HCT116 (cell line): ENCODE measurements around the gene MRPS18A. TPM values are rescaled to one million over a fixed set of nuclear protein-coding genes. Genes with fewer than 3 reads are reported as not detected.

Experiments
- ATAC-seq: fragments of 200-7000 bp; cut with Tn5 transposase; 2 replicates; pipeline ENCODE4 v1.9.1; 2020; ENCODE audit warnings: mild to moderate bottlenecking, moderate library complexity
- BruUV-seq: library from RNA; stranded (reverse); fragments of 400-500 nt; replicated peaks from 2 replicates; lab custom pipeline; 2021; lab: Mats Ljungman, UMichigan
- CTCF ChIA-PET: fragments of 300-600 bp; sonication (Branson Sonifier 250); formaldehyde crosslinking; loops from one replicate; lab custom pipeline; 2021; ENCODE audit warnings: antibody characterized with exemption; lab: Charles Lee
- POLR2A ChIA-PET: fragments of 300-600, 350-600 bp; sonication (Branson Sonifier 250); formaldehyde crosslinking; loops from one replicate; lab custom pipeline; 2021; ENCODE audit warnings: antibody characterized with exemption; lab: Charles Lee
- RAD21 ChIA-PET, 2 experiments: fragments of 300-600 bp; sonication (Branson Sonifier 250); formaldehyde crosslinking; loops; one replicate each; lab custom pipeline; 2023; ENCODE audit warnings: low total read pairs in 2 of 2; ENCODE audit not compliant: uncharacterized antibody in 2 of 2, unreplicated experiment in 2 of 2, low non-redundant PET in 1 of 2; lab: Charles Lee
- DNase-seq: peaks from one replicate; pipeline ENCODE4 v3.0.0-alpha.2; 2010; ENCODE audit warnings: low read depth, low spot score
- H2AFZ ChIP-seq: fragments of 200-600 bp; shearing (Covaris generic), sonication (generic); 2 replicates; pipeline ENCODE4 v1.6.1; 2017; ENCODE audit warnings: low read depth, mixed run types, mixed read lengths, antibody characterized with exemption, low read length; ENCODE audit not compliant: poor library complexity, severe bottlenecking
- H3K27ac ChIP-seq: 2 replicates; pipeline ENCODE4 v1.5.1; 2012; ENCODE audit warnings: low read depth, low read length
- H3K27me3 ChIP-seq: fragments of 200-600 bp; sonication (generic); 2 replicates; pipeline ENCODE4 v1.6.1; 2016; ENCODE audit warnings: mixed run types, low read length, mixed read lengths; ENCODE audit not compliant: insufficient read depth
- H3K36me3 ChIP-seq, 2 experiments: fragments of 200-500 bp in 1 of 2; fragments of 200-600 bp in 1 of 2; sonication (Bioruptor generic) in 1 of 2; sonication (generic) in 1 of 2; 2 replicates each; pipeline versions ENCODE4 v1.5.1 to v1.6.1; 2014 to 2016; ENCODE audit warnings: low read length in 2 of 2, inconsistent platforms in 1 of 2, mixed read lengths in 1 of 2, mixed run types in 1 of 2; ENCODE audit not compliant: insufficient read depth in 2 of 2, control insufficient read depth in 1 of 2
- H3K4me1 ChIP-seq, 2 experiments: fragments of 200-600 bp in 1 of 2; sonication (generic) in 1 of 2; 2 replicates each; pipeline versions ENCODE4 v1.5.1 to v1.6.1; 2012 to 2017; ENCODE audit warnings: low read length in 2 of 2, inconsistent platforms in 1 of 2, mild to moderate bottlenecking in 1 of 2, mixed read lengths in 1 of 2, mixed run types in 1 of 2, moderate library complexity in 1 of 2; ENCODE audit not compliant: insufficient read depth in 2 of 2, control insufficient read depth in 1 of 2
- H3K4me2 ChIP-seq: fragments of 200-600 bp; sonication (generic); 2 replicates; pipeline ENCODE4 v1.6.1; 2017; ENCODE audit warnings: mixed run types, low read length, mixed read lengths
- H3K4me3 ChIP-seq, 2 experiments: fragments of 200-600 bp in 1 of 2; sonication (generic) in 1 of 2; replicated peaks in 1 of 2; 2 replicates each; pipeline ENCODE4 v1.5.1; 2011 to 2016; ENCODE audit warnings: low read length in 2 of 2, control low read depth in 1 of 2, low read depth in 1 of 2, mild to moderate bottlenecking in 1 of 2, mixed read lengths in 1 of 2, mixed run types in 1 of 2
- H3K79me2 ChIP-seq: fragments of 200-600 bp; sonication (generic); 2 replicates; pipeline ENCODE4 v1.6.1; 2017; ENCODE audit warnings: mild to moderate bottlenecking, mixed run types, low read length, moderate library complexity, mixed read lengths; ENCODE audit not compliant: insufficient read depth
- H3K9ac ChIP-seq: fragments of 200-600 bp; sonication (generic); 2 replicates; pipeline ENCODE4 v1.6.1; 2016; ENCODE audit warnings: low read length, mixed read lengths
- H3K9me2 ChIP-seq: fragments of 200-600 bp; sonication (generic), shearing (Covaris generic); 2 replicates; pipeline ENCODE4 v1.6.1; 2017; ENCODE audit warnings: mixed run types, mild to moderate bottlenecking, moderate library complexity; ENCODE audit not compliant: insufficient read depth
- H3K9me3 ChIP-seq, 2 experiments: fragments of 200-500 bp in 1 of 2; fragments of 200-600 bp in 1 of 2; sonication (Bioruptor generic) in 1 of 2; sonication (generic) in 1 of 2; 2 replicates each; pipeline ENCODE4 v1.6.1; 2014 to 2017; ENCODE audit warnings: low read length in 2 of 2, mixed read lengths in 2 of 2, inconsistent platforms in 1 of 2, low read depth in 1 of 2, mild to moderate bottlenecking in 1 of 2, mixed run types in 1 of 2, moderate library complexity in 1 of 2; ENCODE audit not compliant: control insufficient read depth in 1 of 2, insufficient read depth in 1 of 2
- H4K20me1 ChIP-seq: fragments of 200-600 bp; sonication (generic), shearing (Covaris generic); 2 replicates; pipeline ENCODE4 v1.6.1; 2017; ENCODE audit warnings: mixed run types, mild to moderate bottlenecking, moderate library complexity; ENCODE audit not compliant: insufficient read depth
- ATF3 ChIP-seq: IDR thresholded peaks from 2 replicates; pipeline ENCODE4 v1.6.1; 2012
- CBX3 ChIP-seq: IDR thresholded peaks from 2 replicates; pipeline ENCODE4 v1.6.1; 2012; ENCODE audit warnings: low read depth
- EZH2 ChIP-seq: fragments of 200-600 bp; sonication (generic); IDR thresholded peaks from 2 replicates; pipeline ENCODE4 v1.6.1; 2017; ENCODE audit warnings: antibody characterized with exemption, mixed run types
- intact Hi-C: fragments of 100-400 bp; cut with micrococcal nuclease; formaldehyde crosslinking; loops from 2 replicates; pipeline ENCODE4 v1.10.0; 2022
- total RNA-seq: library from RNA; stranded (reverse); gene quantifications from one replicate; pipeline ENCODE4 v1.2.1, GENCODE V29; 2021; ENCODE audit not compliant: unreplicated experiment

Gene MRPS18A
- total RNA-seq, 1 experiment from 2014 or later: 63.0 TPM

- Histone ChIP-seq H3K9me3 (no peaks in the 10 kb centered on the region), H3K9ac (no peak overlapping the region), H4K20me1 (no peaks in the 10 kb centered on the region), H3K36me3 (no peaks in the 10 kb centered on the region), H3K4me2 (no peak overlapping the region), H3K27ac (no peak overlapping the region), H3K9me2 (no peaks in the 10 kb centered on the region), H3K4me3 (no peak overlapping the region), H3K4me1 (no peaks in the 10 kb centered on the region), H3K27me3 (0 out of 2 replicates have a peak, but pooled peaks cover 4% of the 10 kb centered on the region), H2AFZ (no peak overlapping the region), H3K79me2 (no peaks in the 10 kb centered on the region)
- DNase-seq (no peak), ATAC-seq (no peak)
- no TSS peak for BruUV-seq
- CTCF ChIA-PET: interaction anchor here (0.7 kb wide), 1 partner anchor 56 kb away, joined by 3 read pairs; no protein-coding TSS in a partner anchor
- TF ChIP-seq ATF3: no peak
- POLR2A ChIA-PET: no interaction called here
- RAD21 ChIA-PET: no interaction called here
- intact Hi-C loops: no loop called here
Observed at GRCh38 chr6:43713643-43714310, 26.2 kb upstream of the MRPS18A start.

GRCh38 chr6:43712579-43712978 lies 25.0 kb upstream of the MRPS18A start:
- Histone ChIP-seq H3K4me1 (no peaks in the 10 kb centered on the region), H2AFZ (no peak overlapping the region), H3K9me3 (no peaks in the 10 kb centered on the region), H3K9me2 (no peaks in the 10 kb centered on the region), H3K27ac (no peak overlapping the region), H3K4me3 (no peak overlapping the region), H3K4me2 (no peak overlapping the region), H3K79me2 (no peaks in the 10 kb centered on the region), H3K9ac (no peak overlapping the region), H4K20me1 (no peaks in the 10 kb centered on the region), H3K36me3 (no peaks in the 10 kb centered on the region), H3K27me3 (0 out of 2 replicates have a peak, but pooled peaks cover 4% of the 10 kb centered on the region)
- intact Hi-C loops: no loop called here
- BruUV-seq: no TSS peak
- no peak for TF ChIP-seq CBX3
- TF ChIP-seq EZH2: no peak
- RAD21 ChIA-PET: no interaction called here
- CTCF ChIA-PET: no interaction called here
- no peak for ATAC-seq
- DNase-seq: no peak
- POLR2A ChIA-PET: no interaction called here
